Measurements from ENCODE around the gene HOXB5.

- TF ChIP-seq, protein P1, sequence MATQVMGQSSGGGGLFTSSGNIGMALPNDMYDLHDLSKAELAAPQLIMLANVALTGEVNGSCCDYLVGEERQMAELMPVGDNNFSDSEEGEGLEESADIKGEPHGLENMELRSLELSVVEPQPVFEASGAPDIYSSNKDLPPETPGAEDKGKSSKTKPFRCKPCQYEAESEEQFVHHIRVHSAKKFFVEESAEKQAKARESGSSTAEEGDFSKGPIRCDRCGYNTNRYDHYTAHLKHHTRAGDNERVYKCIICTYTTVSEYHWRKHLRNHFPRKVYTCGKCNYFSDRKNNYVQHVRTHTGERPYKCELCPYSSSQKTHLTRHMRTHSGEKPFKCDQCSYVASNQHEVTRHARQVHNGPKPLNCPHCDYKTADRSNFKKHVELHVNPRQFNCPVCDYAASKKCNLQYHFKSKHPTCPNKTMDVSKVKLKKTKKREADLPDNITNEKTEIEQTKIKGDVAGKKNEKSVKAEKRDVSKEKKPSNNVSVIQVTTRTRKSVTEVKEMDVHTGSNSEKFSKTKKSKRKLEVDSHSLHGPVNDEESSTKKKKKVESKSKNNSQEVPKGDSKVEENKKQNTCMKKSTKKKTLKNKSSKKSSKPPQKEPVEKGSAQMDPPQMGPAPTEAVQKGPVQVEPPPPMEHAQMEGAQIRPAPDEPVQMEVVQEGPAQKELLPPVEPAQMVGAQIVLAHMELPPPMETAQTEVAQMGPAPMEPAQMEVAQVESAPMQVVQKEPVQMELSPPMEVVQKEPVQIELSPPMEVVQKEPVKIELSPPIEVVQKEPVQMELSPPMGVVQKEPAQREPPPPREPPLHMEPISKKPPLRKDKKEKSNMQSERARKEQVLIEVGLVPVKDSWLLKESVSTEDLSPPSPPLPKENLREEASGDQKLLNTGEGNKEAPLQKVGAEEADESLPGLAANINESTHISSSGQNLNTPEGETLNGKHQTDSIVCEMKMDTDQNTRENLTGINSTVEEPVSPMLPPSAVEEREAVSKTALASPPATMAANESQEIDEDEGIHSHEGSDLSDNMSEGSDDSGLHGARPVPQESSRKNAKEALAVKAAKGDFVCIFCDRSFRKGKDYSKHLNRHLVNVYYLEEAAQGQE (tag by site-specific recombination; IDR thresholded peaks at IDR 0.05), result no peak
- no peak for TF ChIP-seq ZNF140 (tag by site-specific recombination; IDR thresholded peaks at IDR 0.05)
- no peak for TF ChIP-seq ZNF24 (tag by site-specific recombination; IDR thresholded peaks at IDR 0.05)
- TF ChIP-seq ZNF133 (tag by site-specific recombination; IDR thresholded peaks at IDR 0.05), result no peak
Observed at GRCh38 chr17:48631693-48632578, 38.4 kb upstream of the HOXB5 start.
